Glutamatergic neuron (in vitro differentiated cells): ENCODE data around the gene ZNF584. TPM values are rescaled to one million over a fixed set of nuclear protein-coding genes. Genes with fewer than 3 reads are reported as not detected.
"Not testable (repeated sequence)": the region's sequence is repeated elsewhere in the genome, so short reads cannot be mapped to it uniquely, and the experiment has no call there.

Source experiments
- DNase-seq: peaks from one replicate; pipeline ENCODE4 v3.0.0; 2022
- H3K27ac Mint-ChIP-seq: one replicate; pipeline ENCODE4 v1.8.0; 2020; ENCODE audit warnings: mild to moderate bottlenecking, mixed read lengths, inconsistent platforms; ENCODE audit not compliant: unreplicated experiment
- H3K27me3 Mint-ChIP-seq: one replicate; pipeline ENCODE4 v1.8.0; 2020; ENCODE audit warnings: mild to moderate bottlenecking, moderate library complexity, mixed read lengths, inconsistent platforms; ENCODE audit not compliant: unreplicated experiment
- H3K36me3 Mint-ChIP-seq: one replicate; pipeline ENCODE4 v1.8.0; 2020; ENCODE audit warnings: mild to moderate bottlenecking, mixed read lengths, inconsistent platforms; ENCODE audit not compliant: unreplicated experiment
- H3K4me1 Mint-ChIP-seq: one replicate; pipeline ENCODE4 v1.8.0; 2020; ENCODE audit warnings: mild to moderate bottlenecking, low read depth, mixed read lengths, inconsistent platforms; ENCODE audit not compliant: unreplicated experiment
- H3K4me3 Mint-ChIP-seq: one replicate; pipeline ENCODE4 v1.8.0; 2020; ENCODE audit warnings: mild to moderate bottlenecking, mixed read lengths, inconsistent platforms; ENCODE audit not compliant: unreplicated experiment
- H3K9me3 Mint-ChIP-seq: one replicate; pipeline ENCODE4 v1.8.0; 2020; ENCODE audit warnings: mild to moderate bottlenecking, moderate library complexity, mixed read lengths, inconsistent platforms; ENCODE audit not compliant: unreplicated experiment
- CTCF ChIP-seq: fragments of 200-600 bp; sonication (generic); IDR thresholded peaks from one replicate; pipeline ENCODE4 v1.5.0; 2021; ENCODE audit not compliant: partially characterized antibody, unreplicated experiment
- total RNA-seq: library from RNA; stranded (reverse); fragmentation: NEBNext Ultra II Directional; extraction: Animal tissue kit (Norgen Biotek cat#: 25700); gene quantifications from one replicate; pipeline ENCODE4 v1.2.1, GENCODE V29; 2021; ENCODE audit not compliant: unreplicated experiment

ZNF584 gene
- total RNA-seq, 1 donor from 2014 or later, result 5.8 TPM

DNA sequence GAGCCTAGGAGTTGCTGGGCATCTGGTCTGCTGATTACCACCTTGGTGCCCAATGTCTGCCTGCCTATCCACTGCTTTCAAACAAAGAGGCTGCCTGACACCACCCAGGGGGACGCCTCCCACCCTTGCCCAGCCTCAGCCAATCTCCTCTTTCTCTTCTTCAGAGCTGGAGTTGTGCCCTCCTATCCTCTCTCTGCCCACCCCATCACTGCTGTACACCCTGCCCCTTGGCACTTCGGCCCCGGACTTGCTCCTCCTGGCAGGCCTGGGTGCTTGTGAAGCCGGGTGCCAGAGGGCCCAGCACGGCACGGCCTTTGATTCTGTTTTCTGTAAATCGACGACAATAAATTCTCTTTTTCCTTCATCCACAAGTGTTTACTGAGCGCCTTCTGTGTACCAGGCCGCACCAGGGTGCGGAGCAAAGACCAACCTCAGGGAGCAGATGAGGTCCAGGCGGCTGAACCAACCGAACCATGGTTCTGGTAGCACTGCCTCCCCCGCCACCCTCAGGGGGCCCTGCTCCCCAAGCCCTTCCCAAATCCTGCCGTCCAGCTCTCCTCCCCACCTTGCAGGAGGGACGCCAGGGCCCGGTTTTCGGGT, 8.0 kb upstream of the ZNF584 start:
- DNase-seq, result no peak
- Mint-ChIP-seq H3K4me1 (no peaks in the 10 kb centered on the region), H3K4me3 (peak overlapping the region; percentile 96), H3K27me3 (peaks cover 2% of the 10 kb centered on the region), H3K9me3 (peaks cover 10% of the 10 kb centered on the region), H3K36me3 (no peaks in the 10 kb centered on the region), H3K27ac (no peak overlapping the region)
- no peak for TF ChIP-seq CTCF

DNA sequence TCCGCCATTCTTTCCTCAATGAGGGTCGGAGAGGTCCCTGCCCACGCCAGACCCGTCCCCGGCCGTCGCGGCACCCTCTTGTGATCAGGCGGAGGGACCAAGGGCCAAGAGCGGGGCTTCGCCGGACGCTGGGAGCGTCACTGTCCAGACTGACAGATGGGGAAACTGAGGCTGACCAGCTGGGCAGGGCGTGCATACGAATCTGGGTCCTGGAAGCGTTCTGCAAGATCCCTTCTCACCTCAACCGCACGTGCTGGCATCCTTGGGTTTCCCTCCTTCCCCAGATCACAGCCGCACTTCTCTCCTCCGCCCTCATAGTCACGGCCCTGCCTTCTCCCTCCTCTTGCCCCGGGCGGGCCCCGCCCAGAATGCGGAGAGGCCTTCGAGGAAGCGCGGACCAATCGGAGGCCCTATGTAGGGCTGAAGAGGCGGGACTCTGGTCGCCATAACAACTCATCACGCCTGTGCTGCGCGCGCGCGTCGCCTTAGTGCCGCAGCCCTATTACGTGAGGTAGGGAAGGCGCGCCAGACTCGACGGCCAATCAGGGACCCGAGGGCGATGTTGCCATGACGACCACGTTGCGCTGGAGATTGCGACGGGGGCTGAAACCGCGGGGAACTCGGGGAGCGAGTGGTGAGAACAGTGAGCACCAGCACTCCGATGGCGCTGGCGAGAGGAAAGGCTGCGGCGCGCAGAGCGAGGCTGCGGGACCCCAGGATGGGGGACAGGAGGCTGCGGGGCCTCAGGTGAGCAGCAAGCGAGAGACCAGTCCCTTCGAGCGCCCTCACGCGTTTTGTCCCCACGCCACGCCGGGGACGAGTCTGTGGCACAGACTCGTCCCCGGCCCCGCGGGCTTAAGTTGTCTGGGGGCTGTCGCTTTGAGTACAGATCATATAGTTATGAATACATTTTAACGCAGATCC, 7.3 kb upstream of the ZNF584 start:
- TF ChIP-seq CTCF, result no peak
- Mint-ChIP-seq H3K9me3 (peaks cover 7% of the 10 kb centered on the region), H3K4me1 (no peaks in the 10 kb centered on the region)

DNA sequence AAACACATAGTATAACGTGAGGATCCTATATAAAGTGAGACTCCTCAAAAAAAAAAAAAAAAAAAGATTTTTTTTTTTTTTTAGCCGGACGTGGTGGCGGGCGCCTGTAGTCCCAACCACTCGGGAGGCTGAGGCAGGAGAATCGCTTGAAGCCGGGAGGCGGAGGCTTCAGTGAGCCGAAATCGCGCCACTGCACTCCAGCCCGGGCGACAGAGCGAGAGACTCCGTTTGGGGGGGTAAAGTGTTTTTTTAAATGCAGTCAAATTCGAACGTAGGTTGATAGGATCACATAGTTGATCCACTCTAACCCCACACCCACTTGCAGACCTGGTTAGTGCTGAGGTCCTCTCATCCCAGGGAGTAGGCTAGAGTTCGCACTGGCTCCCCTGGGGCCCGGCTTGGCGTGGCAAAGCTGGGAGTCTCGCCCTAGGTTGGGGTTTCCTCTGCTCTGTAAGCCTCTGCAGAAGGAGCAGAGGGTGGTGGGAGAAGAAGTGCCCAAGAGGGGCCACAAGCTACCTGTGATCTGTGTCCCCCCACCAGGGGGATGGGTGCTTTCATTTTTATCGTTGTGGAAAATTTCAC, 6.5 kb upstream of the ZNF584 start:
- peak overlapping the region; percentile 96 for H3K4me3 Mint-ChIP-seq
- TF ChIP-seq CTCF, result peak; percentile 21
- H3K27ac Mint-ChIP-seq, result no peak overlapping the region
- DNase-seq, result no peak
- H3K9me3 Mint-ChIP-seq, result peaks cover 13% of the 10 kb centered on the region
- no peaks in the 10 kb centered on the region for H3K36me3 Mint-ChIP-seq
- peaks cover 6% of the 10 kb centered on the region for H3K27me3 Mint-ChIP-seq
- peaks cover 2% of the 10 kb centered on the region for H3K4me1 Mint-ChIP-seq

More for the DNA sequence above, 7.3 kb upstream of the ZNF584 start:
- Mint-ChIP-seq H3K4me3 (peak overlapping the region; percentile 96), H3K27me3 (peaks cover 2% of the 10 kb centered on the region), H3K36me3 (no peaks in the 10 kb centered on the region), H3K27ac (no peak overlapping the region)
- DNase-seq, result peak; percentile 99

DNA sequence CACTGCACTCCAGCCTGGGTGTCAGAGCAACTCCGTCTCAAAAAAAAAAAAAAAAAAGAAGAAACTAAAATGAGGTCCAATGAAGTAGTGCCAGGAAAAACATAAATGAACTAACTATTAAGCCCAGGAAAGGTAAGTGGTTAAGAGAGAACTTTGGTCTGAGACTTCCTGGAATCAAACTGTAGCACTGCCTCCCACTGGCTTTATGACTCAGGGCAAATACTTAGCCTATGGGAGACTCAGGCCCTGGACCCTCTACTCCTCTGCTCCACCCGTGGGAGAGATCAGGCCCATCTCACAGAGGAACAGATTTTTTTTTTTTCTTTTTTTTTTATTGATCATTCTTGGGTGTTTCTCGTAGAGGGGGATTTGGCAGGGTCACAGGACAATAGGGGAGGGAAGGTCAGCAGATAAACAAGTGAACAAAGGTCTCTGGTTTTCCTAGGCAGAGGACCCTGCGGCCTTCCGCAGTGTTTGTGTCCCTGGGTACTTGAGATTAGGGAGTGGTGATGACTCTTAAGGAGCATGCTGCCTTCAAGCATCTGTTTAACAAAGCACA, 4.5 kb upstream of the ZNF584 start:
- H3K36me3 Mint-ChIP-seq, DNase-seq, H3K4me3 Mint-ChIP-seq, H3K4me1 Mint-ChIP-seq, H3K27ac Mint-ChIP-seq: not testable (repeated sequence)
- peaks cover 12% of the 10 kb centered on the region for H3K27me3 Mint-ChIP-seq
- H3K9me3 Mint-ChIP-seq, result peaks cover 14% of the 10 kb centered on the region

GRCh38 chr19:58406818-58407657, 1.4 kb upstream of the ZNF584 start:
- H3K27me3 Mint-ChIP-seq, result peaks cover 14% of the 10 kb centered on the region

More at GRCh38 chr19:58406818-58407657, 1.4 kb upstream of the ZNF584 start:
- H3K36me3 Mint-ChIP-seq, result no peaks in the 10 kb centered on the region
- peak; percentile 33 for TF ChIP-seq CTCF
- H3K4me1 Mint-ChIP-seq, result peaks cover 11% of the 10 kb centered on the region
- H3K27ac Mint-ChIP-seq, result no peak overlapping the region
- peak overlapping the region; percentile 90 for H3K4me3 Mint-ChIP-seq
- peaks cover 16% of the 10 kb centered on the region for H3K9me3 Mint-ChIP-seq
- DNase-seq, result no peak
